BLaER1 treated with 17β-estradiol and CSF1 and Interleukin-3, amounts not matched to agents 10 nM and 100 nM (cell line): ENCODE results near the gene CCDC124.
A peak's percentile ranks its signal among the peaks of the same experiment; 100 is the strongest.

Source experiments
- H3K27ac ChIP-seq, 11 experiments: shearing (Covaris generic); formaldehyde crosslinking; 2 replicates each; pipeline ENCODE4 v1.8.1; 2022
- H3K27me3 ChIP-seq, 11 experiments: shearing (Covaris generic); formaldehyde crosslinking; 2 replicates each; pipeline ENCODE4 v1.8.1; 2022
- H3K36me3 ChIP-seq, 11 experiments: shearing (Covaris generic); formaldehyde crosslinking; 2 replicates each; pipeline ENCODE4 v1.8.1; 2022
- H3K4me1 ChIP-seq, 10 experiments: shearing (Covaris generic); formaldehyde crosslinking; 2 replicates each; pipeline ENCODE4 v1.8.1; 2022
- H3K4me2 ChIP-seq, 11 experiments: shearing (Covaris generic); formaldehyde crosslinking; 2 replicates each; pipeline ENCODE4 v1.8.1; 2022
- H3K4me3 ChIP-seq, 10 experiments: shearing (Covaris generic); formaldehyde crosslinking; 2 replicates each; pipeline ENCODE4 v1.8.1; 2022
- H3K9ac ChIP-seq, 11 experiments: shearing (Covaris generic); formaldehyde crosslinking; 2 replicates each; pipeline ENCODE4 v1.8.1; 2022
- H3K9me3 ChIP-seq, 11 experiments: shearing (Covaris generic); formaldehyde crosslinking; replicated peaks in 1 of 11; 2 replicates each; pipeline ENCODE4 v1.8.1; 2022
- H4K20me1 ChIP-seq, 11 experiments: shearing (Covaris generic); formaldehyde crosslinking; 2 replicates each; pipeline ENCODE4 v1.8.1; 2022
- Cebpa-rat ChIP-seq, 11 experiments: shearing (Covaris generic); IDR thresholded peaks; 2 replicates each; pipeline ENCODE4 v1.8.1; 2022

CCDC124 gene

DNA sequence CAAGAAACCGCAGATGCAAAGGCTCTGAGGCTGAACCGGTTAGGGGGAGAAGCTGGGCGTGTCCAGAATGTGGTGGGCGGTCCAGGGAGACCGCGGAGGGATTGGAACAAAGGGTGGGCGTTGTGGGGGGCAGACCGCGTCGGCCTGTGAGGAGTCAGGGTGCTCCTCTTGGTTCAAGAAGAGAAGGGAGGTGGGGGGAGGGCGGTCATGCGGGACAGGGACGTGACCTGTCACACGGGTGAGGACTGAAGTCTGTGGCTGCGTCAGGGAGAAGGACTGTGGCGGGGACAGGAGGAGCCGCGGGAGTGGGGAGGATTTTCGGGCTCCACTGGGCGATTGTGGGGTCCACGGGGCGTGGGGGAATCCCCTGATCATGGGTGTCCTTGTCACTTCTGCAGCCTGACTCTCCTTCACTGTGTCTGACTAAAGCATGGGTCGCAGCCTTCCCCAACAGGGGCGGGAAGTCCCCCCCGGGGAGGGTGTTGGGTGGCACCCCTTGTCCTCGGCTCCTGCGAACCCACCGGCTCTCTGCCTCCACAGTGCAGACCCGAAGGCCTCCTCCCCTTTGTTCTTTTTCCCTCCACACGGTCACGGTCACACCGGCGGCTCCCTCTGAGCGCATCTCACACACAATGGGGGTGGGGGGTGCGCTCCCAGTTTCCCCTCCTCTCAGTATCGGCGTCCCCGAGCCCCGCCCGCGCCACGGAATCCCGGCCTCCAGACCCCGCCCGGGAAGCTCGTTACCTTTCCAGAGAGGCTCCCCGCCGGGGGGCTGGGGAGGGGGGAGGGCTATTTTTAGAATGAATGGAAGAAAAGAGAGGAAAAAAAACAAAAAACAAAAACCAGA is 17.7 kb downstream of the CCDC124 start:
- Histone ChIP-seq H3K27me3 (peaks cover 66 to 73% (median 68%) of the 10 kb centered on the region in 11 experiments), H4K20me1 (peaks cover 0 to 58% (median 34%) of the 10 kb centered on the region in 11 experiments; a peak in 17 of 22 replicates), H3K9me3 (no peaks in the 10 kb centered on the region), H3K4me1 (peaks cover 60 to 74% (median 69%) of the 10 kb centered on the region in 10 experiments), H3K36me3 (0 out of 22 replicates have a peak, but pooled peaks cover 0 to 1% (median 0%) of the 10 kb centered on the region in 11 experiments), H3K27ac (no peak overlapping the region), H3K9ac (peak overlapping the region in 10 of 11 experiments; percentile 7 to 59 (median 52); a peak in 18 of 22 replicates), H3K4me2 (peak overlapping the region; percentile 83 to 98 (median 94)), H3K4me3 (peak overlapping the region; percentile 41 to 68 (median 55))
- no peak for TF ChIP-seq Cebpa-rat (IDR thresholded peaks at IDR 0.05)

DNA sequence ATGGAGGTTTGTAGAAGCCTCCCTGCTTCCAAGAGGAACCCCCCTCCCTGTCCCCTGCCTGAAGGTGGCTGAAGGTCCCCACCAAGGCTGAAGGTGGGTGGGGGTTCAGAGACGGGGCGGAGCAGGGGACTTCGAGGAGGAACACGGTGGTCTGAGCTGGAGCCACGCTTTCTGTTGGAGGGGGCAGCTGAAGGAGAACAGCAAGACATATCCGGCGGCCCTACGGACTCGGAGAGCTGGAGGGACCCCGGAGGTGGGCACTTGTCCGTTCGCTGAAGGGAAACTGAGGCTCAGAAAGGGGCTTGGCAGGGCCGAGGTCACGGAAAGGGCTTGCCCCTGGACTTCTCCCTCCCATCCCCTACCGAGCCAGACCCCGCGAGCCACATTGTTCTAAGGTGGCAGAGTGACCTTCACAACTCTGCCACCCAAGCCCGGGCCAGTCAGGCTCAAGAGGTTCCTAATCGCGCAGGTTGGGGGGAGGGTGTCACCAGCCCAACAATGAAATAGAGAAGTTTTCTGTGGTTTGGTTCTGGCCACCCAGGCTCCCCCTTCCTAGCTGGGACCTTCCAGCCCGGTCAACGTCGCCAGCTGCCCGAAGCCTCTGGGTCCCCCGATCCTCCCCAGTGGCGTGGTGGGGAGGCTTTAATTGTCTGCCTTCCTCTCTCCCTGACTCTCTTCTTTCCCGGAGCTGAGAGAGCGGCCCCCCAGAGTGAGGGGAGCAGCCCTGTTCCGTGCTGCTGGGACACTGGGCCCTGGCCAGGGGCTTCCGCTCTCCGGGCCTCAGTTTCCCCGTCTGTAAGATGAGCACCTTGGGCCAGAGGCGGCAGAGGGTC is 18.6 kb downstream of the CCDC124 start:
- peak overlapping the region; percentile 83 to 98 (median 94) for H3K4me2 ChIP-seq

DNA sequence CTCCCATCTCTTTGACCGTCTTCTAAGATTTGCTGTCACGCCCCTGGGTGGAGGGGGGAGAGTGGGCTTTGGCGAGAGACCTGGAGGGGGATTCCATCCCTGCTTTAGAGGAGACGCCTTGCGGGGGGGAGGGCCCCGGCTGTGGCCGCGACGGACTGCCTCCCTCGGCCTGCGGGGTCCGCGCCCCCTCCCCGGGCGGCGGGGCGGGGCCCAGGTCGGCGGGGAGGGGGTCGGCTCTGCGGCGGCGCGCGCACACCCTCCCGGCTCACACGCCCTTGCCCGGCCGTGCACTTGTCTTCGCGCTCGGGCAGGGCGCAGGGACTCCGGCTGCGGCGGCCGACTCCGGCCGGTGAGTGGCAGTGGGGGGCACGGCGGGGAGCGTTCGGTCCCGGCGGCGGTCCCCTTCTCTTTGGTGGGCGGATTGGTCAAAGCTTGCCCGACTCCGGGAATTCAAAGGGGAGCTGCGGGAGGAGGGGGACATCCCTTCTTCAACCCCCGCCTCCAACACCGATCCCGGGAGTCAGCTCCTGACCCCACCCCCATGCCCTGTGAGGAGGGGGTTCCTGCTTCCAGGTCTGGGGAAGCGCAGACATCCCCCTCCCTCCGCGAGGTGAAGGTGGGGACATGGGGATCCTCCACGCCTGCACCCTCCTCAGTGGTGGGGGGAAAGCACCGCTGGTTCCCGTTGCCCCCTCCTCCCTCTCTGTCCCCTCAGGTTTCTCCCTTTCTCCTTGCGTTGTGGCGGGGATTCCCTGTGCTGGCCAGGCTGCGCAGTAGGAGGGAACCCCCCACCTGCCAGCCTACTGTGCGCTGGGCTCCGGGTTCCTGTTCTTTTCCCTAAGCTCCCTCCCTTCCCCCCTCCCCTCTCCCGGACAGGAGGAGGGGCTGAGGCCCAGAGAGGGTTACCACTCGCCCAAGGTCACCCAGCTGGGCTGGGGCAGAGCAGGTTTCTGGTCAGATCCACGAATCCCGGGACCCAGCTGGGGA is 19.5 kb downstream of the CCDC124 start:
- Histone ChIP-seq H3K27me3 (peaks cover 69 to 84% (median 80%) of the 10 kb centered on the region in 11 experiments), H3K9me3 (no peaks in the 10 kb centered on the region), H3K9ac (peak overlapping the region in 6 of 11 experiments; percentile 51 to 59 (median 55); a peak in 9 of 22 replicates), H3K4me3 (peak overlapping the region; percentile 41 to 68 (median 55); a peak in 19 of 20 replicates), H3K4me2 (peak overlapping the region; percentile 83 to 98 (median 94)), H3K36me3 (no peaks in the 10 kb centered on the region), H3K4me1 (peaks cover 52 to 57% (median 55%) of the 10 kb centered on the region in 10 experiments), H3K27ac (no peak overlapping the region), H4K20me1 (peaks cover 0 to 54% (median 34%) of the 10 kb centered on the region in 11 experiments; a peak in 17 of 22 replicates)
- TF ChIP-seq Cebpa-rat (IDR thresholded peaks at IDR 0.05), result no peak

More for the DNA sequence above, 18.6 kb downstream of the CCDC124 start:
- Histone ChIP-seq H3K9ac (peak overlapping the region in 9 of 11 experiments; percentile 13 to 59 (median 54); a peak in 14 of 22 replicates), H3K4me1 (peaks cover 60 to 66% (median 63%) of the 10 kb centered on the region in 10 experiments), H3K9me3 (no peaks in the 10 kb centered on the region), H3K27ac (no peak overlapping the region), H4K20me1 (peaks cover 0 to 58% (median 34%) of the 10 kb centered on the region in 11 experiments; a peak in 17 of 22 replicates), H3K36me3 (no peaks in the 10 kb centered on the region), H3K27me3 (peaks cover 68 to 79% (median 75%) of the 10 kb centered on the region in 11 experiments), H3K4me3 (peak overlapping the region; percentile 41 to 68 (median 55))
- TF ChIP-seq Cebpa-rat (IDR thresholded peaks at IDR 0.05), result no peak

DNA sequence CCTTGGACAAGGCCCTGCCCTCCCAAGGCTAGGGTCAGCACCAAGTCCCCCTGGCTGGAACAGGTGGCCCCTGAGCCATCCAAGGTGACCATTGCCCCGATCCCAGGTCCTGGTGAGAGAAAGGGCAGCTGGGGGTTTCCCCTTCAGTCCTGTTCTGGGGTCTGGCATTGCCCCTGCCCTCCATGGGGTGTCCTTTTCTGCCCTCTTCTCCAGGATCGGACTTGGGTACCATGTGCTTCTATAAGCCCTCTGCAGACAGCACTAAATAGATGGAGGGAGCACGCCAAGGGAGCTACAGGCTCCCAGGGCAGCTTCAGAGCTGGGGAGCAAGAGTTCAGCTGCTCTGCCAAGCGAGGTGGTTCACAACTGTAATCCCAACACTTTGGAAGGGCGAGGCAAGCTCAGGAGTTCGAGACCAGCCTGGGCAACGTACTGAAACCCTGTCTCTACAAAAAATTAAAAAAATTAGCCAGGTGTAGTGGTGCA is 20.5 kb downstream of the CCDC124 start:
- H3K9me3 ChIP-seq, result no peaks in the 10 kb centered on the region
- TF ChIP-seq Cebpa-rat (IDR thresholded peaks at IDR 0.05), result no peak
- H4K20me1 ChIP-seq, result peaks cover 0 to 58% (median 34%) of the 10 kb centered on the region in 11 experiments; a peak in 17 of 22 replicates
- H3K36me3 ChIP-seq, result no peaks in the 10 kb centered on the region
- peaks cover 49 to 54% (median 52%) of the 10 kb centered on the region in 10 experiments for H3K4me1 ChIP-seq
- peak overlapping the region; percentile 83 to 98 (median 94); a peak in 19 of 22 replicates for H3K4me2 ChIP-seq
- H3K27me3 ChIP-seq, result peaks cover 71 to 93% (median 88%) of the 10 kb centered on the region in 11 experiments
- H3K27ac ChIP-seq, result no peak overlapping the region
- peak overlapping the region in 3 of 10 experiments; percentile 34 to 60 (median 57); a peak in 5 of 20 replicates for H3K4me3 ChIP-seq
- no peak overlapping the region for H3K9ac ChIP-seq

DNA sequence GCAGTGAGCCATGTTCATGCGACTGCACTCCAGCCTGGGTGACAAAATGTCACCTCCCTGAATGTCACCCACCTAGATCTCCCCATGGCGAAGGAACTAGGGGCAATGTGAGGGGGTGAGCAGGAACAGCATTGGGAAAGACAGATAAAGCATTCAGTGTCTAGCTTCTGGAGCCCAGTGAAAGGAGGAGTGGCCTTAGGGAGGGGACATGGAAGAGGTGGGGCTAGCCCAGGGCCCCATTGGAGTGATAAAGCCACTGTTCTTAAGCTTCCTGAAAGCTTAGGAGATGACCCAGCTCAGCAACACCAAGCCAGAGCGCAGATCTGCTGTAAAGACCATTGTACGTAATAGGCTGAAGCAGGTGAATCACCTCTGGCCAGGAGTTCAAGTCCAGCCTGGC is 21.1 kb downstream of the CCDC124 start:
- Histone ChIP-seq H3K27me3 (peaks cover 68 to 89% (median 84%) of the 10 kb centered on the region in 11 experiments), H3K4me3 (no peak overlapping the region), H3K4me1 (peaks cover 46 to 50% (median 49%) of the 10 kb centered on the region in 10 experiments), H4K20me1 (peaks cover 0 to 56% (median 34%) of the 10 kb centered on the region in 11 experiments; a peak in 17 of 22 replicates), H3K4me2 (no peak overlapping the region; a peak in 1 of 22 replicates), H3K9ac (no peak overlapping the region), H3K9me3 (no peaks in the 10 kb centered on the region), H3K27ac (no peak overlapping the region), H3K36me3 (no peaks in the 10 kb centered on the region)
- TF ChIP-seq Cebpa-rat (IDR thresholded peaks at IDR 0.05), result no peak

DNA sequence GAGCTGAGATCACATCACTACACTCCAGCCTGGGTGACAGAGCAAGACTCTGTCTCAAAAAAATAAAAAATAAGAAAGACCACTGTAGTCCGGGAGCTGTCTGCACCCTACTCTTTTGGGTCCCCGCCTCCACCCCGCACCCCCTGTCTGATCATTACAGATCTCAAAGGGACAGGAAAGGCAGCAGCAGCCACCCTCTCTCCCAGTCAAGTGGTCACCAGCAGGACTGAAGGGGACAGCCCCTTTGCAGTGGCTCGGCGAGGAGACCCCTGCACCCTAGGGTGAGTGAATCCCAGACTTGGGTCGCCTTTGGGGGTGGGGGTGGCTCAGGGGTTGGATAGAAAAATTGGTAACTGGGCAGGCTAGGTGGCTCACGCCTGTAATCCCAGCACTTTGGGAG is 21.6 kb downstream of the CCDC124 start:
- H3K27me3 ChIP-seq, result peaks cover 62 to 83% (median 79%) of the 10 kb centered on the region in 11 experiments
- H3K9ac ChIP-seq, result no peak overlapping the region
- H3K9me3 ChIP-seq, result no peaks in the 10 kb centered on the region
- H3K4me2 ChIP-seq, result no peak overlapping the region
- H4K20me1 ChIP-seq, result peaks cover 0 to 51% (median 34%) of the 10 kb centered on the region in 11 experiments; a peak in 17 of 22 replicates
- TF ChIP-seq Cebpa-rat (IDR thresholded peaks at IDR 0.05), result no peak
- peaks cover 41 to 45% (median 43%) of the 10 kb centered on the region in 10 experiments for H3K4me1 ChIP-seq
- H3K36me3 ChIP-seq, result no peaks in the 10 kb centered on the region
- H3K27ac ChIP-seq, result no peak overlapping the region
- H3K4me3 ChIP-seq, result no peak overlapping the region

DNA sequence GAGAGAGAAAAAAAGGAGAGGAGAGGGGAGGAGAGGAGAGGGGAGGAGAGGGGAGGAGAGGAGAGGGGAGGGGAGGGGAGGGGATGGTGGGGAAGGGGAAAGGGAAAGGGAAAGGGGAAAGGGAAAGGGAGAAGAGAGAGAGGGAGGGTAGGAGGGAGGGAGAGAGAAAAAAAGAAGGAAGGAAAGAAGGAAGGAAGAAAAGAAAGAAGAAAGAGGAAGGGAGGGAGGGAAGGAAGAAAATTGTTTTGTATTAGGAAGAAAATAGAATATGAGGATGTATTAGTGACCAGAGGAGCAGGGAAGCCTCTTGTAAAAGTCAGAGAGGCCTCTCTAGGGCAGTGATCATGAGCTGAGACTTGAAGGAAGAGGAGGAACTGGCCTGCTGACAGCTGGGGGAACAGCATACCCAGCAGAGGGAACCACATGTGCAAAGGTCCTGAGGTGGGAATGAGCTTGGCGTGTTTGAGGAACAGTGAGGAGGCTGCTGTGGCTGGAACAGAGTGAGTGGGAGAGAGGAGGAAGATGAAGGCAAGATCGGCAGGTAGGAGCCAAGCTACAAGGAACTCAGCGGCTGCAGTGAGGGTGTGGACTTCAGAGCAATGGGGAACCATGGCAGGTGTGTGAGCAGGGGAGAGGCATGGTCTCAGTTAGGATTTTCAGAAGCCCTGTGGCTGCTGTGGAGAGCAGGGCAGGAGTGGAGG is 24.5 kb downstream of the CCDC124 start:
- Histone ChIP-seq H3K4me3 (no peak overlapping the region), H3K4me2 (no peak overlapping the region), H3K27me3 (peaks cover 33 to 55% (median 50%) of the 10 kb centered on the region in 11 experiments), H3K4me1 (peaks cover 13 to 21% (median 16%) of the 10 kb centered on the region in 10 experiments), H3K9ac (no peak overlapping the region), H3K27ac (no peak overlapping the region), H4K20me1 (peaks cover 0 to 22% (median 12%) of the 10 kb centered on the region in 11 experiments; a peak in 14 of 22 replicates), H3K36me3 (no peaks in the 10 kb centered on the region), H3K9me3 (no peaks in the 10 kb centered on the region)
- no peak for TF ChIP-seq Cebpa-rat (IDR thresholded peaks at IDR 0.05)
